ENCODE results near the gene IL4R. TPM values are rescaled to one million over a fixed set of nuclear protein-coding genes. Genes with fewer than 3 reads are reported as not detected.

Gene IL4R
- total and polyA plus RNA-seq, 3 donors from 2014 or later: 41.4 to 70.7 (median 68.6) TPM

DNA sequence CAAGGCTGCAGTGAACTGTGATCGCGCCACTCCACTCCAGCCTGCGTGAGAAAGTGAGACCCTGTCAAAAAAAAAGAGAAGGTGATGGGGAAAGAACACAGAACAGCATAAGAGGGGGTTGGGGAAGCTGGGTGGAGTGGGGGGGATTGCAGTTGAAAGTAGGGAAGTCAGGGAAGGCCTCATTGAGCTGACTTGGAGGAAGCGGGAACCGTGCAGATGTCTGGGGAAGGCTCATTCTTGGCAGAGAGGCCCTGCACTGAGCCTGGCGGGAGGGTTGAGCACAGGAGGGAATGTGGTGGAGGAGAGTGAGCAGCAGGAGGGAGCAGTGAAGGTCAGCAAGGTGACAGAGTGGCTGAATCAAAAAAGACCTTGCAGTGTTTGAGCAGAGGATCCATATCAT is 26.9 kb downstream of the IL4R start:
- H3K27ac ChIP-seq: no peak overlapping the region
- TF ChIP-seq POLR2A (IDR thresholded peaks at IDR 0.05) (no peak), CTCF (IDR thresholded peaks at IDR 0.05) (no peak)
- no peak for DNase-seq
- no peaks in the 10 kb centered on the region for H3K4me1 ChIP-seq
- 74 to 78% methylated on average over 6 of the region's 6 CpGs for WGBS, 2 donors
- H3K36me3 ChIP-seq (ENCODE audit: low read depth, missing control alignments): no peaks in the 10 kb centered on the region
- no peaks in the 10 kb centered on the region for H3K27me3 ChIP-seq
- H3K4me3 ChIP-seq: no peak overlapping the region
- intact Hi-C loops (cut with DNase I; ENCODE audit: low total_unique reads): loop anchor here (10.0 kb wide), 1 partner anchor 116 kb away; no protein-coding TSS in a partner anchor
- H3K9me3 ChIP-seq: no peaks in the 10 kb centered on the region

DNA sequence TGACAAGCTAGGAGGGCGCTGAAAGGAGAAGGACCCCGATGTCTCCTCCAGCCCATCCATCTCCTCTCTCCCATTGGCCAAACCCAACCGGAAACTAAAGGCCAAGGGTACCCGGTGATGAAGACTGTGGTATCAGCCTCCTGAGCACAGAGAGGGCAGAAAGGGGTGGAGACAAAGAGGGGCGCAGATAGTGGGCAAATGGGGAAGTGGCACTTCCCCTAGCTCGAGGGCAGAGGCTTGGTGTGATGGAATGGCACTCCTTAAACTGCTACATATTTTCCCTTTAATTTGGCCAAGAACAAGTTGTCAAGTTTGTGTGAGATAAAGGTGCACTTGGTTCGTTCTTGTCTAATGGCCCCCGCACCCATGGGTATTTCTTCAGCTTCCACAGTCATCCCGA is 27.8 kb downstream of the IL4R start:
- no peak overlapping the region for H3K27ac ChIP-seq
- no peaks in the 10 kb centered on the region for H3K4me1 ChIP-seq
- no peaks in the 10 kb centered on the region for H3K27me3 ChIP-seq
- TF ChIP-seq POLR2A (IDR thresholded peaks at IDR 0.05): no peak
- TF ChIP-seq CTCF (IDR thresholded peaks at IDR 0.05): no peak
- intact Hi-C loops (cut with DNase I; ENCODE audit: low total_unique reads): loop anchor here (10.0 kb wide), 1 partner anchor 117 kb away; no protein-coding TSS in a partner anchor
- H3K9me3 ChIP-seq: no peaks in the 10 kb centered on the region
- no peaks in the 10 kb centered on the region for H3K36me3 ChIP-seq (ENCODE audit: low read depth, missing control alignments)
- 78 to 80% methylated on average over 9 of the region's 9 CpGs for WGBS, 2 donors
- no peak overlapping the region for H3K4me3 ChIP-seq
- DNase-seq: no peak

DNA sequence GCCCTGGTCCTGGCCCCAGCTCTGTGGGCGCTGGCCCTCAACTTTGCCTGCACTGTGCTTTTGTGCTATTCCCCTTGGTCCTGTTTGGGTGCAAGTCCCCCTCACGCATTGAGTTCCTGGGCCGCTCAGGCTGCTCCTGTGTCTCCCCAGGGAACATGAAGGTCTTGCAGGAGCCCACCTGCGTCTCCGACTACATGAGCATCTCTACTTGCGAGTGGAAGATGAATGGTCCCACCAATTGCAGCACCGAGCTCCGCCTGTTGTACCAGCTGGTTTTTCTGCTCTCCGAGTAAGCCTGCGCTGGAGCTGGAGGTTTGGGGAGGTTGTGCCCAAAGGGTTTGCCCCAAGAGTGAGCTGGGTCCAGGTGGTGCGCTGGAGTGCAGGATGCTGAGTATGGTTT is 28.2 kb downstream of the IL4R start:
- WGBS, 2 donors: 94 to 98% methylated on average over 10 to 11 of the region's 11 CpGs
- Histone ChIP-seq H3K36me3 (ENCODE audit: low read depth, missing control alignments) (no peaks in the 10 kb centered on the region), H3K27ac (no peak overlapping the region), H3K9me3 (no peaks in the 10 kb centered on the region), H3K4me1 (no peaks in the 10 kb centered on the region), H3K27me3 (no peaks in the 10 kb centered on the region), H3K4me3 (no peak overlapping the region)
- TF ChIP-seq POLR2A (IDR thresholded peaks at IDR 0.05): no peak
- TF ChIP-seq CTCF (IDR thresholded peaks at IDR 0.05): no peak
- DNase-seq: no peak
- intact Hi-C loops (cut with DNase I; ENCODE audit: low total_unique reads): loop anchor here (10.0 kb wide), 1 partner anchor 117 kb away; no protein-coding TSS in a partner anchor

DNA sequence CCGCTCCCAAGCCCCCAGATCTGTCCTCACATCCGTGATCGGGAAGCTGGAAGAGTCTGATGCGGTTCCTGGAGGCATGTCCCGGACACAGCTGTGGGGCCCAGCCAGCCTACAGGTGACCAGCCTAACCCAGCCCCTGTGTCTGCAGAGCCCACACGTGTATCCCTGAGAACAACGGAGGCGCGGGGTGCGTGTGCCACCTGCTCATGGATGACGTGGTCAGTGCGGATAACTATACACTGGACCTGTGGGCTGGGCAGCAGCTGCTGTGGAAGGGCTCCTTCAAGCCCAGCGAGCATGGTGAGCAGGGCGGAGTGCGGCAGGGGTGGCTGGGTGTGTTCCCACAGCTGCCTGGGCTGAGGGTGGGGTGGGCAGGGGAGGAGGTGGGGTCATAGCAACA is 30.9 kb downstream of the IL4R start:
- intact Hi-C loops (cut with DNase I; ENCODE audit: low total_unique reads): loop anchor here (10.0 kb wide), 1 partner anchor 120 kb away; no protein-coding TSS in a partner anchor
- no peaks in the 10 kb centered on the region for H3K27me3 ChIP-seq
- DNase-seq: no peak
- TF ChIP-seq POLR2A (IDR thresholded peaks at IDR 0.05) (no peak), CTCF (IDR thresholded peaks at IDR 0.05) (no peak)
- H3K27ac ChIP-seq: no peak overlapping the region
- WGBS, 2 donors: 87 to 95% methylated on average over 14 to 15 of the region's 15 CpGs
- H3K4me1 ChIP-seq: no peaks in the 10 kb centered on the region
- no peak overlapping the region for H3K4me3 ChIP-seq
- H3K9me3 ChIP-seq: no peaks in the 10 kb centered on the region
- no peaks in the 10 kb centered on the region for H3K36me3 ChIP-seq (ENCODE audit: low read depth, missing control alignments)

DNA sequence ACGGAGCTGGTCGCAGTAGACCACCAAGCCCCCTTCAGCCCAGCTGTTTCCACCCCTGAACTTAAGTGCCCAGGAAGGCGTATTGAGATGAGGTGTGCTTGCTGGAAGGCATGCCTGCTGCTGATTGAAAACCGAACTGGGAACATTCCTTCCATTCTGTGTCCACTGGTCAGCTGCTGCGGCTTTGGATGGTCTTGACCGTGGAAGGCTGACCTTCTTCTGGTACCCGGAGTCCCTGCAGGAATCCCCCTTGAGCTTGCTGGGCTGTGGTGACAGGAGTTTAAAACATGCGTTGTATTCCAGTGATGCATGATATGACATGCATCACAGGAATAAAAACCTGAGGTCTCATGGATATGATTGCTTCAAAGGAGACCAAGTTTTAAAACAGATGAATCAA is 31.4 kb downstream of the IL4R start:
- TF ChIP-seq POLR2A (IDR thresholded peaks at IDR 0.05) (no peak), CTCF (IDR thresholded peaks at IDR 0.05) (no peak)
- Histone ChIP-seq H3K27me3 (no peaks in the 10 kb centered on the region), H3K4me3 (no peak overlapping the region), H3K9me3 (no peaks in the 10 kb centered on the region), H3K27ac (no peak overlapping the region), H3K36me3 (ENCODE audit: low read depth, missing control alignments) (no peaks in the 10 kb centered on the region), H3K4me1 (no peaks in the 10 kb centered on the region)
- WGBS, 2 donors: 88 to 89% methylated on average over 4 to 8 of the region's 8 CpGs
- intact Hi-C loops (cut with DNase I; ENCODE audit: low total_unique reads): loop anchor here (10.0 kb wide), 1 partner anchor 120 kb away; no protein-coding TSS in a partner anchor
- no peak for DNase-seq

Data from testis (tissue), 3 donors.